MM.1S (cell line): ENCODE measurements around the gene COA3.

Experiments
- EZH2phosphoT487 ChIP-seq: fragments of 300-600 bp; sonication (generic); IDR thresholded peaks from 2 replicates; pipeline ENCODE4 v1.6.1; 2018; ENCODE audit warnings: antibody characterized with exemption, low read length
- TF ChIP-seq, protein P1 (sequence below): fragments of 300-600 bp; sonication (generic); IDR thresholded peaks from 2 replicates; pipeline ENCODE4 v1.5.1; 2016; ENCODE audit warnings: antibody characterized with exemption, low read length, mixed read lengths

DNA sequence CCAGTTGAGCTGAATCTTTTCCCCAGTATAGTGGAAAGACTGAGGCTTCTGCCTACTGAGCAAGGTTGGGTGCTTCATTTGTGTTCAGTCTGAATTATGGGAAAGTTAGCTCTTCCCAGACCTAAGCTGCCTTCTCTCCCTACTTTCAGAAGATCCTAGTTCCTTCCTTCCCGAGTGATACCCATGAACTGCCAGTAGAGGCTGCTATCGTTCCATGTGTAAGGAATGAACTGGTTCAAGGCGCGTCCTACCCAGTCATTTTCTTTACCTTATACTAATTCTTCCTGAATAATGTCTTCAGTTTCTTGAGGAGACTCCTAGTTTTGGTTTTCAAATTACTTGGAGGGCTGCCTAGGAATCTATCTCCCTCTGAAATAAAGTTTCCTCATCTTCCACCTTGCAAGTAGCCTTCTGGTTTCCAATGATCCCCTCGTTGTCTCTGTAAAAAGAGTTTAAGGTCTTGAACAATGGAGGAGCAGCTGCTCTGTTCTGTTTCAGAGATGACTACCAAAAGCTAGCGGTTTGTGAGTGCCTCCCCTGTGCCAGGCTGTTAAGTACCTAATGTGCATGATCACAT lies 44.9 kb upstream of the COA3 start:
- TF ChIP-seq, protein P1, sequence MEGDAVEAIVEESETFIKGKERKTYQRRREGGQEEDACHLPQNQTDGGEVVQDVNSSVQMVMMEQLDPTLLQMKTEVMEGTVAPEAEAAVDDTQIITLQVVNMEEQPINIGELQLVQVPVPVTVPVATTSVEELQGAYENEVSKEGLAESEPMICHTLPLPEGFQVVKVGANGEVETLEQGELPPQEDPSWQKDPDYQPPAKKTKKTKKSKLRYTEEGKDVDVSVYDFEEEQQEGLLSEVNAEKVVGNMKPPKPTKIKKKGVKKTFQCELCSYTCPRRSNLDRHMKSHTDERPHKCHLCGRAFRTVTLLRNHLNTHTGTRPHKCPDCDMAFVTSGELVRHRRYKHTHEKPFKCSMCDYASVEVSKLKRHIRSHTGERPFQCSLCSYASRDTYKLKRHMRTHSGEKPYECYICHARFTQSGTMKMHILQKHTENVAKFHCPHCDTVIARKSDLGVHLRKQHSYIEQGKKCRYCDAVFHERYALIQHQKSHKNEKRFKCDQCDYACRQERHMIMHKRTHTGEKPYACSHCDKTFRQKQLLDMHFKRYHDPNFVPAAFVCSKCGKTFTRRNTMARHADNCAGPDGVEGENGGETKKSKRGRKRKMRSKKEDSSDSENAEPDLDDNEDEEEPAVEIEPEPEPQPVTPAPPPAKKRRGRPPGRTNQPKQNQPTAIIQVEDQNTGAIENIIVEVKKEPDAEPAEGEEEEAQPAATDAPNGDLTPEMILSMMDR: peak; percentile 77
- TF ChIP-seq EZH2phosphoT487: no peak
